Spleen (tissue), 7 donors: ENCODE results near the gene ZNF837.

Source experiments
- CTCF ChIP-seq, 11 experiments: fragments of 200-600 bp in 7 of 11; fragments of 450-650 bp in 4 of 11; sonication (generic) in 4 of 11; IDR thresholded peaks in 8 of 11; conservative IDR thresholded peaks in 3 of 11; 1 replicate in 7 of 11; 2 replicates in 4 of 11; pipeline versions ENCODE4 v1.4.0 to v1.8.0; 2016 to 2021; ENCODE audit warnings: antibody characterized with exemption in 11 of 11, inconsistent platforms in 4 of 11, mild to moderate bottlenecking in 1 of 11
- POLR2A ChIP-seq, 3 donors: fragments of 450-650 bp; IDR thresholded peaks; one replicate each; pipeline ENCODE4 v1.5.1; 2017; ENCODE audit warnings: antibody characterized with exemption in 3 of 3, mild to moderate bottlenecking in 1 of 3
- POLR2AphosphoS5 ChIP-seq, 3 donors: sonication (generic); formaldehyde crosslinking; IDR thresholded peaks; one replicate each; pipeline ENCODE4 v1.5.1; 2017; ENCODE audit warnings: antibody characterized with exemption in 3 of 3
- donor health status: DM: no; HTN: no; CAD: no; lungs with moderate emphysema.
- donor health status: DM: no; HTN: no; CAD: no.
- donor health status: DM: no; HTN: no; CAD: no.

GRCh38 chr19:58380037-58380661 lies 681 bp downstream of the ZNF837 start:
- TF ChIP-seq CTCF (IDR thresholded peaks at IDR 0.05 in 8 of 11, conservative IDR thresholded peaks at IDR 0.05 in 3 of 11) (no peak), POLR2A (IDR thresholded peaks at IDR 0.05) (no peak), POLR2AphosphoS5 (IDR thresholded peaks at IDR 0.05) (no peak)
